NCI-H460 (cell line): ENCODE data around the gene GALNT14. TPM values are rescaled to one million over a fixed set of nuclear protein-coding genes. Genes with fewer than 3 reads are reported as not detected.

Experiments used
- DNase-seq: peaks from one replicate; pipeline ENCODE4 v3.0.0-alpha.2; 2016; ENCODE audit warnings: low read depth; ENCODE audit errors: extremely low read depth
- total RNA-seq: library from RNA; depleted of rRNA; stranded (reverse); fragments of >200 nt; shearing (Covaris generic); gene quantifications from 2 replicates; pipeline ENCODE4 v1.2.3, GENCODE V29; 2014

Gene GALNT14
- total RNA-seq, 1 experiment from 2014 or later = 21.8 TPM

GRCh38 chr2:30981510-30981909, 156.7 kb downstream of the GALNT14 start:
- no peak for DNase-seq

DNA sequence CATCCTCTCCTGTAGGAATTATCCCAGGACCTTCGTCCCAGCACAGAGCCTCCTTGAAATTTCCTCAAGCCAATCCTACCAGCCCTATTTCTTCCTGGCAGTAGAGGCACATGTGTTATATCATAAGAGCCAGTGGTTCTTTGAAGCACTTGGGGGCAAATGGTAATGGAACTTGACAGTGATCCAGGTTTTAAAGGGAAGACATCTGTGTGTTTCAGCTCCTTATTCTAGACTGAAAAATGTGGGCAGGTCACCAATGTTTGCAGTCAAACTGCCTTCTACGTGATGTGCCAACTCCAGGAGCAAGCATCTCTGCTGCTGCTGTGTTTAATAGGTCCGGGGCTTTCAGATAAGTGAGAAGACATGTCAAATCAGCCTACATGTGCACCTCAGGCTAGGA, 157.1 kb downstream of the GALNT14 start:
- DNase-seq = no peak

DNA sequence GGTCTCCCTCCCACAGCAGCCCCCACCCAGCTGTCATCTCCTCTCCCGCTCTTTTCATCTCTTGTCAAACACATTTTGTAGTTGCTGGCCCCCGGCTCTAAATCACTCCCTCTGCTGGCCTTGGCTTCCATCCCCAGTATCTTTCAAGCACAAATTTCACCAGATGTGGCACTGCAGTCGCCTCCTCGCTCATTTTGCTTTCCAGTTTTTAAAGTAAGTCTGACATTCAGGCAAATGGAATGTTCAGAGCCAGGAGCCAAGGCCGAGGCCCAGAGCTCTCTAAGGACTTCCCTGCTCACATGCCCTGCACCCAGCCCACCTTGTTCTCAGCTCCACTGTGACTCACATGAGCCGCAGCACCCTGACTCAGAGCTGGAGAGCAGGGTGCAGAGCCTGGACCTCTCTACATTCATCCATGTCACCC, 158.4 kb downstream of the GALNT14 start:
- no peak for DNase-seq

DNA sequence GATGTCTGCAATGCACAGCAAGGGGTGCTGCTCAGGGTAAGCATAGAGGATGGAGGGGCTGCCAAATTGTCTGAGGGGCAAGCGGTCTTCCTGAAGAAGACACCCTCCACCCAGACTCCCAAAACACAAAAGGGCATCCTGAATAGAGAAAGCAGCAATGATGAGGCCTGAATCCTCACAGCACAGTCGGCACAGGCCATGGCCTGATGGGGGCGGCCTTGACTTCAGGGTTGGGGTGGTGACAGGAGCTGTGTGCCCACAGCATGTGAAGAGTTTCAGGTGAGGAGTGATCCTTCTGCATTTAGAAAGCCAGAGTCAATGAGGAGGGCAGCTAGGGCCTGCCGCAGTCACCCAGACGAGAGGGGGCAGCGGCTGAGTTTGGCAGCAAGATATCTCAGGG, 159.4 kb downstream of the GALNT14 start:
- DNase-seq = no peak

- no peak for DNase-seq
Measured at GRCh38 chr2:30978044-30978443, 160.2 kb downstream of the GALNT14 start.

- no peak for DNase-seq
Measured at GRCh38 chr2:30975156-30975555, 163.1 kb downstream of the GALNT14 start.

DNA sequence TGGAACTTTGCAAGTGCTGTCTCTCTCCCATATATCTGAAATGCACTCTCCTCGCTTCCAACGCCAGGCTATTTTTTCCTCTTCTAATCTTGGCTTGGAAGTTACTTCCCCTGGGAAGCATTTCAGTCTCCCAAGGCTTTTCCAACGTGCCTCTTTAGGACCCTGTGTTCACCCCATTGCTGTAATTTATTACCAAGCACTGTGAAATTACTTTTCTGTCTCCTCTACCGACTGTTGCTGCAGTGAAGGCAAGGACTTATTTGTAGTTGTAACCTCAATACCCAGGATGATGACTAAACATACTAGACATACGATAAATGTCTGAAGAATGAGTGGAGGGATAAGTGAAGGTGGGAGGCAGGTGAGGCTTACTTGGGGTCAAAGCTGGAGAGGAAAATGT, 163.7 kb downstream of the GALNT14 start:
- DNase-seq = no peak

GRCh38 chr2:30974092-30974491, 164.1 kb downstream of the GALNT14 start:
- DNase-seq = no peak

- DNase-seq = no peak
Measured at GRCh38 chr2:30971231-30972025, 166.8 kb downstream of the GALNT14 start.

GRCh38 chr2:30968660-30969397, 169.4 kb downstream of the GALNT14 start:
- peak; percentile 31 for DNase-seq

DNA sequence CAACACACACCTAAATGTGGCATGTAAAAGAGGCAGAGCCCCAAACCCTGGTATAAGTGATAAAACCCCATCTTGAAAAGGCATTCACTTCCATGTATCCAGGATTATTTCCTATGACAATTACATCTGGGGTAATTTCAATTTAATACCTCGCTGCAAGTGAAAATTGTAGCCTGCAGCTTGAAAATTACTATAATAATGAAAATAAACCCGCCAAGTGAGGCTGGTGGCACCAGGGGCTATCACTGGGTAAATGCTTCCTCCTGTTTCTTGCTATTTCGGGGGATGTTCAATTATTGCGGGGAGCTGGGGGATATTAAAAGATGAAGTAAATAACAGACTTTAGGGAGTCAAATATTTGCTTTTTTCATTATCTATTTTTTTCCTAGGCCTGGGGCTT, 171.5 kb downstream of the GALNT14 start:
- no peak for DNase-seq

DNA sequence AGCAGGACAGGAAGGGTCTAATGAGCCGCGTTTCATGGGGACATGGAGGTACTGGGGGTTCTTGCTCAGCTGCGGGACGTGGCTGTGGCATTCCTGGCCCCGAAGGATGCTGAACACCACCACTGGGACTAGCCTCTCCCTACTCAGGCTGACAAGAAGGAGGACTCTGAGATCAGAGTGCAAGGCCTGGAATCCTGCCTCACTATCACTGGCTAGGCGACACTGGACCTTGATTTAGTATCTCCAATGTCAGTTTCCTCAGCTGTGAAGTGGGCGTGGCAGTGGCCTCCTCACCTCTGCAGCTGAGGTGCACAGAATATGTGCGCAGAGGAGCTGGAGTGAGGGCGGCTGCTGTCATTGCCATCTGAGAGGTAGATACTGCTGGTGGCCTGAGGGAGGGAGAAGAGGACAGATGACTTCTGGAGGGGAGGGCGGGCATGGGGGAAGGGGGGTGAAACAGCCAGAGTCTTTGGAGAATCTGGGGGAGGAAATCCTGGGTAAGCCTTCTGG, 173.2 kb downstream of the GALNT14 start:
- no peak for DNase-seq

DNA sequence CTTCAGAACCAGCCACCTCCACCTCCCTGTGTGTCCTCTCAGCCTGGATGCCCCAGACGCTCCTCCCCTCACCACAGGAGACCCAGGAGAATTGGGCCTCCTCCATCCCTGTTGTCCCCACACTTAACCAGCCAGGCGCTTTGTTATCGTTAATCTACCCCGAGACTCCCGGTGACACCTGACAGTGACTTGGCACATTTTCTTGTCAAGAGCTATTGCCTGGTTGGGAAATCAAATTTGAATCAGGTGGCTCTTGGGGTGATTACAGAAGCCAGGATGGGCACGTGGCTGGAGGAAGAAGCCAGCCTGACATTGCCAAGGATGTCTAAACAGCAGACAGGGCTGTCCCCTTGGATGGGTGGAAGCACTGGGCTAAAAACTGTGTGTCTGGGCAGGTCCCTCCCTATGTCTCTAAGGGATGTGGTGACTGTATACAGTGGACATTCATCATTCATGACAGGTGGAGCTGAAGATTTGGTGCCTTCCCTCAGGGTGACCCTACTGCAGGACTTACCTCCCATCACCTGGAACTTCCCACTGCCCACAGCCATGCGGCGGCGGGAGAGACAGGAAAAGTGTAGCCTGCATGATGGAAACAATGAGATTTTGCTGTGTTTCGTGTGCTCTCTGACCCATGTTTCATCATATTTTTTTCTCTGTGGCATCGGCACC, 173.8 kb downstream of the GALNT14 start:
- no peak for DNase-seq

DNA sequence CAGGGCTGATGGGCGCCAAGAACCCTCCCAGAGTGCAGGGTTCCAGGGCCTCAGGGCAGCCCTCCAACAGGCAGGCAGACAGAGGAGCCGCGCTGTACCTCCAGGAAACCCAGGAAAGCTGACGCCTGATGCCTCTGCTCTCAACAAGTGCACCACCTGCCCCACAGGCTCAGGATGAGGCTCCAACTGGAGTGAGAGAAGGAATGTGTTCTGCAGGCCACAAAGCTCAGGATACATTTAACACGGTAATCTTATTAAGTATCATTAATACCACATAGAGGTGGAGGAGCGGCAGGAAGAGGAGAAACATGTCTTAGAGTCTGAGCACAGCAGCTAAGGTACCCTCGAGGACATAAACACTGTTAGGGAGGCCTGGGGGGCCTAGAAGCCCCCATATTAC, 175.1 kb downstream of the GALNT14 start:
- no peak for DNase-seq

- no peak for DNase-seq
Measured at GRCh38 chr2:30960213-30960612, 178.0 kb downstream of the GALNT14 start.

- DNase-seq = no peak
Measured at GRCh38 chr2:30959653-30960052, 178.6 kb downstream of the GALNT14 start.

GRCh38 chr2:30958918-30959265, 179.3 kb downstream of the GALNT14 start:
- no peak for DNase-seq

DNA sequence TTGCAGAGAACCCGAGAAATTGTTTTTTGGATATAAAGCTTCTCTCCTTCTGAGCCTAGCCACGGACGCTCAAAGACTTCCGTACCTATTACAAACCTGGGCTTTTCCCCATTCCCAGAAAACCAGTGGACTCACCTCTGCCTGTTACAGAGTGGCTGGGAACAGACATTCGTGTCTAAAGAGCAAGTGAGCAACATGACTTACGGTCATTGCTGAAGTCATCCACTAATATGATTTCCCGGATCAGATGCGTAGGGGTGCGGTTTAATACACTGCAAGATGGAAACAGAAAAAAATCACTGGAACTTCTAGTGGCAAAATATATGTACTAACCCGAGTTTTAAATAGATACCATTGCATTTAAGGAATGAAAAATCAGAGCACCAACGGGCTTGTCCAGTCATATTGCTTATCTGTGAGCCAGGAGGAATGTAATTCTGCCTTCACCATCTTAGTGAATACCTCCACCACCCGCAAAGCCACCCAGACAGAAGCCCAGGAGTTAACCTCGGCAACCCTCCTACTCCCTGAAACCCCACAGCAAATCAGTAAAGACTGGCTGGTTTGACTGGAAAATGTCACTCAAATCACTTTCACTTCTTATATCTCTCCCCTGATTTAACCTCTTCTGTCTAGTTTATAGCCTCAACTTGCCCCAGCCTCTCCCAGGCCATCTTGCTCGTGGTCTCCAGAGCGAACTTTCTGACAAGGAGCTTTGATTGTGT, 179.9 kb downstream of the GALNT14 start:
- no peak for DNase-seq

DNA sequence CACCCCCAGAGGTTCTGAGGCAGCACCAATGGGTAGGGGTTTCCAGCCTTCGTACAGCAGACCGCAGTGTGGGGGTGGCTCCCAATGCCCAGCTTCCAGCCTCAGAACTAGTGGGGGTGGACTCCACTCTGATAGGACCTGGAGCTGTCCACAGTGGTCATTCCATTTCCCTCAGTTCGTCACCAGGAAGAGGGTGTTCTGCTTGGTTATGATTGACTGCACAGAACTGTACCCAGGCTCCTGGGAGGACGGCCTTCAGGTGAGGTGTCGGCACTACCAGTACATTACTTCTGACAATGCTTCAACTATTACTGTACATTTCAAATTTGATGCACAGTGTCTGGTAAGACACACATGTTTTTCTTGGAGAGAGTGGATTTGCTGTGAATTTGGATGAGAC, 180.6 kb downstream of the GALNT14 start:
- DNase-seq = no peak

GRCh38 chr2:30956995-30957394, 181.2 kb downstream of the GALNT14 start:
- no peak for DNase-seq
